Ecto neural progenitor cell (in vitro differentiated cells): ENCODE data around the gene GOLGA3.
"Not testable (repeated sequence)": the region's sequence is repeated elsewhere in the genome, so short reads cannot be mapped to it uniquely, and the experiment has no call there.

ENCODE experiments used
- DNase-seq: peaks from one replicate; pipeline ENCODE4 v3.0.0-alpha.2; 2018; ENCODE audit warnings: low spot score

GOLGA3 gene

GRCh38 chr12:132847363-132848356, 19.0 kb upstream of the GOLGA3 start:
- no peak for DNase-seq

GRCh38 chr12:132844681-132845080, 16.0 kb upstream of the GOLGA3 start:
- not testable (repeated sequence) for DNase-seq

GRCh38 chr12:132842449-132843045, 13.9 kb upstream of the GOLGA3 start:
- no peak for DNase-seq

- DNase-seq: no peak
Observed at GRCh38 chr12:132841151-132841550, 12.5 kb upstream of the GOLGA3 start.

GRCh38 chr12:132840536-132840935, 11.9 kb upstream of the GOLGA3 start:
- no peak for DNase-seq

- DNase-seq: no peak
Observed at GRCh38 chr12:132839558-132840235, 11.0 kb upstream of the GOLGA3 start.

GRCh38 chr12:132838410-132839080, 9.9 kb upstream of the GOLGA3 start:
- DNase-seq: no peak

- no peak for DNase-seq
Observed at GRCh38 chr12:132837693-132838409, 9.2 kb upstream of the GOLGA3 start.

GRCh38 chr12:132836795-132837331, 8.2 kb upstream of the GOLGA3 start:
- DNase-seq: no peak

GRCh38 chr12:132836230-132836629, 7.6 kb upstream of the GOLGA3 start:
- not testable (repeated sequence) for DNase-seq

- no peak for DNase-seq
Observed at GRCh38 chr12:132835076-132836025, 6.7 kb upstream of the GOLGA3 start.

- DNase-seq: no peak
Observed at GRCh38 chr12:132834181-132834711, 5.6 kb upstream of the GOLGA3 start.

GRCh38 chr12:132833341-132833740, 4.7 kb upstream of the GOLGA3 start:
- DNase-seq: no peak

- no peak for DNase-seq
Observed at GRCh38 chr12:132831771-132832170, 3.1 kb upstream of the GOLGA3 start.

GRCh38 chr12:132827763-132828703, 636 bp downstream of the GOLGA3 start:
- DNase-seq: no peak

- no peak for DNase-seq
Observed at GRCh38 chr12:132825861-132826260, 2.8 kb downstream of the GOLGA3 start.

- DNase-seq: no peak
Observed at GRCh38 chr12:132825089-132825488, 3.6 kb downstream of the GOLGA3 start.

- DNase-seq: no peak
Observed at GRCh38 chr12:132824053-132824452, 4.6 kb downstream of the GOLGA3 start.

GRCh38 chr12:132818562-132818961, 10.1 kb downstream of the GOLGA3 start:
- no peak for DNase-seq
